HG03066 (cell line): ENCODE data around the gene POTEF.
"Not testable (repeated sequence)": the region's sequence is repeated elsewhere in the genome, so short reads cannot be mapped to it uniquely, and the experiment has no call there.

Experiments
- ATAC-seq: cut with Tn5 transposase; IDR thresholded peaks from one replicate; pipeline ENCODE4 v1.9.1; 2021; ENCODE audit warnings: low read depth; ENCODE audit not compliant: unreplicated experiment

Gene POTEF

GRCh38 chr2:130129120-130129829, at the start of gene POTEF:
Gene POTEF (minus strand): TSS chr2:130129222. CDS start chr2:130120515, 8,707 bp downstream.
- not testable (repeated sequence) for ATAC-seq

GRCh38 chr2:130174866-130175265, 45.8 kb upstream of the POTEF start:
- ATAC-seq = not testable (repeated sequence)

GRCh38 chr2:130169896-130170295, 40.9 kb upstream of the POTEF start:
- ATAC-seq = no peak

GRCh38 chr2:130169163-130169562, 40.1 kb upstream of the POTEF start:
- not testable (repeated sequence) for ATAC-seq

- not testable (repeated sequence) for ATAC-seq
Measured at GRCh38 chr2:130166611-130167010, 37.6 kb upstream of the POTEF start.

GRCh38 chr2:130165293-130166016, 36.4 kb upstream of the POTEF start:
- no peak for ATAC-seq

- no peak for ATAC-seq
Measured at GRCh38 chr2:130162968-130163367, 33.9 kb upstream of the POTEF start.

GRCh38 chr2:130162486-130162885, 33.5 kb upstream of the POTEF start:
- ATAC-seq = not testable (repeated sequence)

- ATAC-seq = not testable (repeated sequence)
Measured at GRCh38 chr2:130160838-130161705, 32.0 kb upstream of the POTEF start.

- no peak for ATAC-seq
Measured at GRCh38 chr2:130160131-130160530, 31.1 kb upstream of the POTEF start.

- not testable (repeated sequence) for ATAC-seq
Measured at GRCh38 chr2:130159376-130159775, 30.4 kb upstream of the POTEF start.

GRCh38 chr2:130158631-130159030, 29.6 kb upstream of the POTEF start:
- ATAC-seq = no peak

GRCh38 chr2:130157825-130158514, 28.9 kb upstream of the POTEF start:
- peak; percentile 86 for ATAC-seq

- peak; percentile 42 for ATAC-seq
Measured at GRCh38 chr2:130157354-130157753, 28.3 kb upstream of the POTEF start.

- ATAC-seq = no peak
Measured at GRCh38 chr2:130156624-130157004, 27.6 kb upstream of the POTEF start.

GRCh38 chr2:130155956-130156623, 27.1 kb upstream of the POTEF start:
- not testable (repeated sequence) for ATAC-seq

GRCh38 chr2:130154773-130155765, 26.0 kb upstream of the POTEF start:
- no peak for ATAC-seq

- ATAC-seq = not testable (repeated sequence)
Measured at GRCh38 chr2:130154423-130154770, 25.4 kb upstream of the POTEF start.
